SK-N-SH (cell line): ENCODE data around the gene ABL2. TPM values are rescaled to one million over a fixed set of nuclear protein-coding genes. Genes with fewer than 3 reads are reported as not detected.

ENCODE experiments used
- CTCF ChIA-PET: fragments of 300-600, 350-600 bp; formaldehyde crosslinking; extraction: SDS; loops from one replicate; lab custom pipeline; 2021; lab: Yijun Ruan, JAX
- POLR2A ChIA-PET: fragments of 350-600 bp; sonication (Branson Sonifier 250); formaldehyde crosslinking; extraction: SDS; loops from one replicate; lab custom pipeline; 2020; ENCODE audit warnings: antibody characterized with exemption, inconsistent platforms; lab: Yijun Ruan, JAX
- DNase-seq: peaks from one replicate; pipeline ENCODE4 v3.0.0; 2012
- H2AFZ ChIP-seq: fragments of 200-600 bp; sonication (generic); 2 replicates; pipeline ENCODE4 v1.8.1; 2016; ENCODE audit warnings: antibody characterized with exemption, mild to moderate bottlenecking, low read depth
- H3F3A ChIP-seq: fragments of 200-600 bp; sonication (generic); replicated peaks from 2 replicates; pipeline ENCODE3; 2016; ENCODE audit warnings: antibody characterized with exemption, mild to moderate bottlenecking; ENCODE audit not compliant: insufficient read depth
- H3K27ac ChIP-seq, 2 experiments: fragments of 200-500 bp in 1 of 2; fragments of 200-600 bp in 1 of 2; sonication (Bioruptor generic) in 1 of 2; sonication (generic), shearing (Covaris generic) in 1 of 2; 2 replicates each; pipeline versions ENCODE4 v1.5.1 to v1.6.1; 2014 to 2016; ENCODE audit warnings: low read depth in 2 of 2, inconsistent platforms in 1 of 2, low read length in 1 of 2, mild to moderate bottlenecking in 1 of 2, mixed read lengths in 1 of 2
- H3K27me3 ChIP-seq: fragments of 200-600 bp; sonication (generic), shearing (Covaris generic); 2 replicates; pipeline ENCODE4 v1.6.1; 2016; ENCODE audit warnings: mixed run types; ENCODE audit not compliant: insufficient read depth
- H3K36me3 ChIP-seq, 2 experiments: fragments of 200-500 bp in 1 of 2; fragments of 200-600 bp in 1 of 2; sonication (Bioruptor generic) in 1 of 2; sonication (generic) in 1 of 2; replicated peaks in 1 of 2; 2 replicates each; pipeline versions ENCODE3 to v1.5.1; 2014 to 2016; ENCODE audit warnings: low read length in 1 of 2, mild to moderate bottlenecking in 1 of 2; ENCODE audit not compliant: insufficient read depth in 2 of 2, control insufficient read depth in 1 of 2
- H3K4me1 ChIP-seq, 2 experiments: fragments of 200-500 bp in 1 of 2; fragments of 200-600 bp in 1 of 2; sonication (Bioruptor generic) in 1 of 2; sonication (generic), shearing (Covaris generic) in 1 of 2; 2 replicates each; pipeline versions ENCODE4 v1.5.1 to v1.6.1; 2014 to 2016; ENCODE audit warnings: low read depth in 1 of 2, low read length in 1 of 2, mixed run types in 1 of 2; ENCODE audit not compliant: insufficient read depth in 2 of 2, control insufficient read depth in 1 of 2
- H3K4me2 ChIP-seq: fragments of 200-600 bp; sonication (generic), shearing (Covaris generic); 2 replicates; pipeline ENCODE4 v1.6.1; 2017; ENCODE audit warnings: mixed run types
- H3K4me3 ChIP-seq, 2 experiments: fragments of 200-500 bp in 1 of 2; fragments of 200-600 bp in 1 of 2; sonication (Bioruptor generic) in 1 of 2; sonication (generic), shearing (Covaris generic) in 1 of 2; 2 replicates each; pipeline versions ENCODE4 v1.5.1 to v1.8.1; 2014 to 2016; ENCODE audit warnings: low read depth in 2 of 2, inconsistent platforms in 1 of 2, low read length in 1 of 2, mild to moderate bottlenecking in 1 of 2, mixed read lengths in 1 of 2, moderate library complexity in 1 of 2
- H3K79me2 ChIP-seq: fragments of 200-600 bp; sonication (generic); 2 replicates; pipeline ENCODE4 v1.8.1; 2017; ENCODE audit warnings: mild to moderate bottlenecking; ENCODE audit not compliant: insufficient read depth
- H3K9ac ChIP-seq: fragments of 200-600 bp; sonication (generic); 2 replicates; pipeline ENCODE4 v1.6.1; 2017; ENCODE audit warnings: mixed run types
- H3K9me2 ChIP-seq: fragments of 200-600 bp; sonication (generic); 2 replicates; pipeline ENCODE4 v1.6.1; 2017; ENCODE audit warnings: mixed run types
- H3K9me3 ChIP-seq: fragments of 200-600 bp; sonication (generic); 2 replicates; pipeline ENCODE4 v1.6.1; 2017; ENCODE audit warnings: mixed run types, mild to moderate bottlenecking, moderate library complexity
- H4K20me1 ChIP-seq: fragments of 200-600 bp; sonication (generic); 2 replicates; pipeline ENCODE4 v1.6.1; 2017; ENCODE audit warnings: mild to moderate bottlenecking, mixed run types; ENCODE audit not compliant: insufficient read depth
- CHD2 ChIP-seq: fragments of 150-350 bp; IDR thresholded peaks from 2 replicates; pipeline ENCODE4 v1.6.1; 2018; ENCODE audit warnings: low read length; ENCODE audit not compliant: partially characterized antibody
- CTCF ChIP-seq: fragments of 200-600 bp; sonication (generic); IDR thresholded peaks from 2 replicates; pipeline ENCODE4 v1.6.1; 2017; ENCODE audit warnings: antibody characterized with exemption, mild to moderate bottlenecking, moderate library complexity
- ELF1 ChIP-seq: IDR thresholded peaks from 2 replicates; pipeline ENCODE4 v1.4.0; 2012
- EZH2phosphoT487 ChIP-seq: fragments of 200-600 bp; sonication (generic); IDR thresholded peaks from 2 replicates; pipeline ENCODE4 v1.6.1; 2017; ENCODE audit warnings: low read depth, mixed run types, mild to moderate bottlenecking, antibody characterized with exemption, moderate library complexity, borderline replicate concordance
- FOXM1 ChIP-seq: IDR thresholded peaks from 2 replicates; pipeline ENCODE4 v1.4.0; 2012; ENCODE audit warnings: low read depth, mild to moderate bottlenecking
- GABPA ChIP-seq: IDR thresholded peaks from 2 replicates; pipeline ENCODE4 v1.4.0; 2012; ENCODE audit warnings: low read depth, mild to moderate bottlenecking
- MXI1 ChIP-seq: IDR thresholded peaks from 2 replicates; pipeline ENCODE4 v1.6.1; 2012; ENCODE audit warnings: mild to moderate bottlenecking, low read depth, low read length, improper control_type of control experiment
- PBX3 ChIP-seq: IDR thresholded peaks from 2 replicates; pipeline ENCODE4; 2012
- POLR2AphosphoS5 ChIP-seq: IDR thresholded peaks from 2 replicates; pipeline ENCODE4 v1.6.1; 2012; ENCODE audit warnings: low read depth, low read length
- RFX5 ChIP-seq: IDR thresholded peaks from 2 replicates; pipeline ENCODE4 v1.6.1; 2012; ENCODE audit warnings: mild to moderate bottlenecking, improper control_type of control experiment, low read length
- SIN3A ChIP-seq: IDR thresholded peaks from 2 replicates; pipeline ENCODE4 v1.6.1; 2012; ENCODE audit warnings: low read depth, mild to moderate bottlenecking, low read length, moderate library complexity, borderline replicate concordance
- SMC3 ChIP-seq: IDR thresholded peaks from 2 replicates; pipeline ENCODE4 v1.6.1; 2012; ENCODE audit warnings: low read depth, low read length, improper control_type of control experiment
- TCF12 ChIP-seq: IDR thresholded peaks from 2 replicates; pipeline ENCODE4 v1.4.0; 2012
- TEAD4 ChIP-seq: IDR thresholded peaks from 2 replicates; pipeline ENCODE4 v1.4.0; 2012; ENCODE audit warnings: mild to moderate bottlenecking, borderline replicate concordance; ENCODE audit not compliant: insufficient read depth
- USF1 ChIP-seq: IDR thresholded peaks from 2 replicates; pipeline ENCODE4 v1.4.0; 2012; ENCODE audit warnings: low read depth, borderline replicate concordance
- ZBTB33 ChIP-seq: IDR thresholded peaks from 2 replicates; pipeline ENCODE4 v1.4.0; 2012; ENCODE audit warnings: low read depth, borderline replicate concordance
- WGBS: methylation state at CpG from one replicate; pipeline ENCODE4 v1.1.6; 2017; ENCODE audit warnings: low lambda C conversion rate; 5-methylcytosine and 5-hydroxymethylcytosine counted together
- polyA plus RNA-seq, 3 experiments: library from polyadenylated mRNA; depleted of rRNA; stranded (reverse); fragments of >200 nt; gene quantifications; 2 replicates each; pipeline ENCODE4 v1.2.3, GENCODE V29; 2012

ABL2 gene
- polyA plus RNA-seq, 1 of the 3 experiments (the other 2 are of a cell fraction): 7.5 TPM

GRCh38 chr1:179262183-179262582 is 32.7 kb upstream of the ABL2 start:
- WGBS: 100% methylated on average over 1 of the region's 1 CpG
- ChIA-PET CTCF (interaction anchor here (1.2 kb wide), 1 partner anchor 11 kb away, joined by 3 read pairs; no protein-coding TSS in a partner anchor), POLR2A (no interaction called here)
- Histone ChIP-seq H4K20me1 (no peaks in the 10 kb centered on the region), H3K4me3 (no peak overlapping the region), H3K9me2 (no peaks in the 10 kb centered on the region), H3K27me3 (no peaks in the 10 kb centered on the region), H2AFZ (no peak overlapping the region), H3K36me3 (no peaks in the 10 kb centered on the region), H3K4me2 (no peak overlapping the region), H3K4me1 (0 out of 4 replicates have a peak, but pooled peaks cover 0 to 4% of the 10 kb centered on the region in 2 experiments), H3F3A (no peaks in the 10 kb centered on the region), H3K27ac (no peak overlapping the region), H3K9me3 (no peaks in the 10 kb centered on the region), H3K9ac (no peak overlapping the region), H3K79me2 (no peaks in the 10 kb centered on the region)
- no peak for DNase-seq
- TF ChIP-seq USF1 (no peak), MXI1 (no peak), TCF12 (no peak), ELF1 (no peak), EZH2phosphoT487 (no peak), TEAD4 (no peak), RFX5 (no peak), FOXM1 (no peak), CHD2 (no peak), SIN3A (no peak), PBX3 (no peak), SMC3 (no peak), ZBTB33 (no peak), GABPA (no peak), CTCF (no peak), POLR2AphosphoS5 (no peak)
